T-helper 17 cell (primary cell): ENCODE measurements around the gene SYNDIG1. TPM values are rescaled to one million over a fixed set of nuclear protein-coding genes. Genes with fewer than 3 reads are reported as not detected.
A peak's percentile ranks its signal among the peaks of the same experiment; 100 is the strongest.

Experiments
- ATAC-seq: fragments of 150-1000 bp; cut with Tn5 transposase; 2 replicates; pipeline ENCODE4 v1.10.0; 2021; ENCODE audit warnings: mild to moderate bottlenecking, moderate library complexity
- DNase-seq, 3 donors: peaks; one replicate each; pipeline versions ENCODE4 v3.0.0 to v3.0.0-alpha.2; 2020 to 2021
- H3K9me3 ChIP-seq: one replicate; pipeline ENCODE4 v1.7.0; 2013; ENCODE audit warnings: low read length, mild to moderate bottlenecking; ENCODE audit not compliant: control insufficient read depth, poor library complexity, severe bottlenecking
- H3K27ac Mint-ChIP-seq: one replicate; pipeline ENCODE4 v1.8.0; 2022; ENCODE audit warnings: mild to moderate bottlenecking, moderate library complexity, mixed read lengths
- H3K27me3 Mint-ChIP-seq: one replicate; pipeline ENCODE4 v1.8.0; 2022; ENCODE audit warnings: mixed read lengths
- H3K36me3 Mint-ChIP-seq: one replicate; pipeline ENCODE4 v1.8.0; 2022; ENCODE audit warnings: low read depth, mixed read lengths
- H3K4me1 Mint-ChIP-seq: one replicate; pipeline ENCODE4 v1.8.0; 2022; ENCODE audit warnings: mild to moderate bottlenecking, mixed read lengths
- H3K4me3 Mint-ChIP-seq: one replicate; pipeline ENCODE4 v1.8.0; 2022; ENCODE audit warnings: mild to moderate bottlenecking, moderate library complexity, mixed read lengths
- total RNA-seq, 4 donors: library from RNA in 2 of 4; stranded (reverse) in 2 of 4; gene quantifications; one replicate each; pipeline ENCODE4 v1.2.3 and lab custom pipeline; 2022 to 2026

Gene SYNDIG1
- total RNA-seq, 2 donors from 2014 or later, result not detected

DNA sequence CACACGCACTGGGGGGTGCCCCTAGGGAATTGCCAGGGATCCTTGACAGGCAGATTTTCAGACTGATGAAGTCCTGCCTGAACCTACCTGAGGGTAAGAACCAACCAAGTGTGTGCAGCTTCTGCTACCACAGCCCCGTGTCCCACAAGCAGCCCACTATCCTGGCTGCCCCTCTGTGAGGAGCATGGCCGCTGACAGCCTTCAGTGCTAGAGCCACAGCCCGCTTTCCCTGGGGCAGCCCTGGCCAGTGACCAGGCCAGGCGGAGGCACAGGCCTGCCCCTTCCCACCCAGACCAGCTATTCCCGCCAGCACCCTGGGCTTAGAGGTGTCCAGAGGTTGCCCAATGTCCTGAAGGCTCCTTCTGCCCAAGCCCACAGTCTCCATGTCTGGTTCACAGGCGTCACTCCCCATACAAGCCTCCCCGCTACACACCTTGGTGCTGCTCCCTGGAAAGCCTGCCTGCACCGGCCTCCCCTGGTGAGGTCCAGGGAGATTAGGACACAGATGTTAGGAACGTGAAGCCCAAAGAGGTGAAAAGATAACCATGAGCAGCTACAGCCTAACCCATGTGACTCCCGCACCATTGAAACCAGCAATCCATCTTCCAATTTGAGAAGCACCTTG, 207.0 kb downstream of the SYNDIG1 start:
- Mint-ChIP-seq H3K4me1 (peaks cover 2% of the 10 kb centered on the region), H3K27ac (no peak overlapping the region), H3K4me3 (no peak overlapping the region), H3K27me3 (peaks cover 9% of the 10 kb centered on the region), H3K36me3 (no peaks in the 10 kb centered on the region)
- H3K9me3 ChIP-seq, result no peaks in the 10 kb centered on the region
- ATAC-seq (no peak), DNase-seq (no peak)

DNA sequence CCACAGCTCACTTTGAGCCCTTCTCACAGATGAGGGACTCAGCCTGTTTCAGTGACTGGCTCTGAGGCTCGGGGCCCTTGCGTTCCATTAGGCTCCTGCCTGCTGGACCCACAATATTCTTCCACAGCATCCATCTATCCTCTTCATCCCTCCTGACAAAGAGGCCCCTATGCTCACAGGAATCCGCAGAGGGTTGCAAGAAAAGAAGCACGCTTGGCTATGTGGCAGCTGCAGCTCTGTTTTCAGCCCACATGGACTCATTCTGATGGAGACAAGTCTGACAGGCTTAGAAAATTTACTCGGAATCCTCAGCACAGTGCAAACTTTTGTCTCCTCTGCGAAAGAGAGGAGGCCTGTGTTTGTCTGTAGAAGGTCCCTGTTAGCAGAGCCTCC, 207.5 kb downstream of the SYNDIG1 start:
- H3K36me3 Mint-ChIP-seq, result no peaks in the 10 kb centered on the region
- peaks cover 9% of the 10 kb centered on the region for H3K27me3 Mint-ChIP-seq
- H3K4me1 Mint-ChIP-seq, result peaks cover 2% of the 10 kb centered on the region
- ATAC-seq (no peak), DNase-seq (no peak)
- no peak overlapping the region for H3K27ac Mint-ChIP-seq
- no peaks in the 10 kb centered on the region for H3K9me3 ChIP-seq
- H3K4me3 Mint-ChIP-seq, result no peak overlapping the region

DNA sequence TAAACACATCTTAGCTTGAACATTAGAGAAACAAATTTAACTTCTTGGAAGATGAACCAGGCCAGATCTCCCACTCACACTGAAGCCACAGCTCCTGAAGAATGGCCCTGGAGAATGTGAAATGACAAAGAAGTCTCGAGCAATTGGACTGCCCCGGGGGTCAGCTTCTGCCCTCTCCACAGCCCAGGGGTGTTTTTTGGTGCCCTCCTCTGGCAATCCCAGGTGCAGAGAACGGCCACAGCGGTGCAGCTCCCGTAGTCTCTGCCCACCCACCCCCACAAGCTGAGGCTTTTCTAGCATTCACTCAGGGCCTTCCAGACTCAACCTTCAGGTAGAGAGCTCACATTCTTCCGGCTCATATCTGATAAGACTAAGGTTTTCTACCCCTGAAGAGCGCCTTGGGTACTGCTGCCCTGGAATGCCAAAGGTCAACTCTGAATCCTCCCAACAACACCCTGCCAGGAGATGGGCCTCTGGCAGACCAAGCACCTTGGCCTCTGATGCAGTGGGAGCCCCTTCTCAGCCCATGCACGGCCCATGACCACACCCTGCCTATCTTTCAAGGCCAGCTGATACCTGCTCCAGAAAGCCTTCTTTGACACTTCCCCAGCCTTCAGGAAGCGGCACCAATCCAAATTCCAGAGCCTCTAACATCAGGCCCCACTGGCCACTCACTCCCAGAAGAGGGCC, 208.3 kb downstream of the SYNDIG1 start:
- Mint-ChIP-seq H3K4me1 (peaks cover 2% of the 10 kb centered on the region), H3K27ac (no peak overlapping the region), H3K36me3 (no peaks in the 10 kb centered on the region), H3K4me3 (no peak overlapping the region), H3K27me3 (peaks cover 16% of the 10 kb centered on the region)
- no peak for ATAC-seq
- H3K9me3 ChIP-seq, result no peaks in the 10 kb centered on the region
- no peak for DNase-seq

DNA sequence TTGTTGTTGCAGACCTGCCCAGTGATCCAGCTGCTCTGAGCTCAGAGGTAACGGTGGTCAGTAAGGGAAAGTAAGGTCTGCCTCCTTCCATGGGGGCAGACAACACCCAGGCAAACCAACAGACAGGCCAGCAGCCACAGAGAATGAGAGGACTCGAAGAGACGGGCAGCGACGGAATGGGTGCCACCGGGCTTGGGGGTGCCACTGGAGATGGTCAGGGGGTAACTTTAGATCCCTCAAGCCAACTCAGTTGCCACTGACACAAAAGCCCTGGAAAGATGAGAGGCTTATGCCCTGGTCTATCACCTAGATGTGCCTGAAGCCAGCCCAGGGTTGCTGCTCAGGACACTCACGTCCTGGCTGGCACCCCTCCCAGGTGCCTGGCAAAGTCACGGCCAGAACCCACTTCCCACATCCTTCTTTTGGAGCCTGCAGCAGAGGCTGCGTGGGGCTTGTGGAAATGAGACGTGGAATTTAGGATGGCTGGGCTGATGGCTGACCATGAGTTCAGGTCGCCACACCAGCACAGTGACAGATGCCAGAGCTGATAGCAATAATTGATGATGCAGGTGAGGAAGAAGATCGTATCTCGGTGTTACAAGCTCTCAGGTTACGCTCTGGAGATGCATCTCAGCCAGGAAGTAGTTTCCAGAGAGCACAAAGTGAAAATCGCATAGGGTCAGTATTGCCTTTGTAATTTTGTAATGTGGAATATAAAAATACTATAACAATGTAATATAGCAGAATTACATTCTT, 209.1 kb downstream of the SYNDIG1 start:
- DNase-seq (no peak), ATAC-seq (no peak)
- no peak overlapping the region for H3K27ac Mint-ChIP-seq
- H3K36me3 Mint-ChIP-seq, result no peaks in the 10 kb centered on the region
- peaks cover 2% of the 10 kb centered on the region for H3K4me1 Mint-ChIP-seq
- no peaks in the 10 kb centered on the region for H3K9me3 ChIP-seq
- H3K4me3 Mint-ChIP-seq, result no peak overlapping the region
- H3K27me3 Mint-ChIP-seq, result peaks cover 13% of the 10 kb centered on the region

DNA sequence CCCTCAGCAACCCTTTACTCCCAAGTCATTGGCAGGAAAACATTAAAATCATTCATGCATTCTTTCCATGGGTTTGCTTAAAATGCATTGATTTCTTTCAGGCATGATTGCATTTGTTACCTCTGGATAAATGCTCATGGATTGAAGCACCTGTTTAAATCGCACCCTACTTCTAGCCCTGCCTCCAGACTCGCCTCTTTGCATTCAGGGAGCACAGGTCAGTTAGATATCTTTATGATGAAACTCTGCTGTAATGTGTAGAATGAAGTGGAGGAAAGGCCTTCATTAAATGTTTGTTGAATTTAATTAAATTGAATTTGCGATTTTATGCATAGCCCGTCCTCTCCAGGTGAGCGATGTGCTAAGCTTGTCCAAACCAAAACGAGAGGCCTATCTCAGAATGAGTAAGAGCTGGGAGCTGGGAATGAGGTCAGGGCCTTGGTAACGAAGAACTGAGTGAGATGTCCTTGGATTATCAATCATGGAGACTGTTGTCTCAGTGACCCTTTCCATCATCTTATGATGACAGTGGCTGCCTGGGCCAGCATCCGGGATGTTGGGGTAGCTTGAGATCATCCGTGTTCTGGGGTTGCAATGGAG, 210.1 kb downstream of the SYNDIG1 start:
- ATAC-seq, result no peak
- H3K9me3 ChIP-seq, result no peaks in the 10 kb centered on the region
- H3K27ac Mint-ChIP-seq, result no peak overlapping the region
- H3K4me1 Mint-ChIP-seq, result peaks cover 2% of the 10 kb centered on the region
- H3K4me3 Mint-ChIP-seq, result no peak overlapping the region
- no peaks in the 10 kb centered on the region for H3K36me3 Mint-ChIP-seq
- no peak for DNase-seq
- H3K27me3 Mint-ChIP-seq, result peaks cover 7% of the 10 kb centered on the region

DNA sequence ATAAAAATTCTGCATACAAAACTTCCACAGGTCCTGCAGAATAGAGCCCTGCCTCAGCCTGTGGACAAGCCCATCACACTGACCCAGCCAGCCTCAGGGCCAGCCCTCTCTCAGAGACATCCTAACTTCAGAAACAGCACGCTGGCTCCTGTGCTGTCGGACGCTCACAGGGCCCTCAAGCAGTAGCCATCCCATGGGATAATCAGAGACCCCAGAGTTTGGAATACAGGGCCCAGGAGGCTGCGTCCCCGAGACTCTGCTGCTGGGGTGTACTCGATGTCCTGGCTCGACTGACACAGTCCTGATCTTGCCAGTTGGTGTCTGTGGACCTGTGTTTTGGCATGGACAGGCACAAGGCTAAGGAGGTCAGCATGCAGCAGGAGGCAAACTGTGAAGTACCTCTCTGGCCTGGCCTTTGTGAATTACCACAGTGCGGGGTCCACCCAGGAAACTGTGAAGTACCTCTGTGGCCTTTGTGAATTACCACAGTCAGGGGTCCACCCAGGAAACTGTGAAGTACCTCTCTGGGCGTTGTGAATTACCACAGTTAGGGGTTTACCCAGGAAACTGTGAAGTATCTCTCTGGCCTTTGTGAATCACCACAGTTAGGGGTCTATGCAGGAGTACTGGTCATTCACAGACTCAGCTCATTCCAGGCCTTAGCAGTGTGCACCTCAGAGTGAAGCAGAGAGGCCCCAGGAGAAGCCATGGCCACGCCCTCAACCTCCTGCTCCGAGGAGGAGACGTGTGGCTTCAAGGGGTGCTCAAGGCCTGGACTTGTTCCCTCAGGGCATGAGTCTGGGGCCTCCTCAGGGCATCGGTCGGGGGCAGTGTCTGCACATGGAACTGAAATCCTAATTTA, 212.4 kb downstream of the SYNDIG1 start:
- H3K9me3 ChIP-seq, result no peaks in the 10 kb centered on the region
- Mint-ChIP-seq H3K27me3 (peaks cover 7% of the 10 kb centered on the region), H3K36me3 (no peaks in the 10 kb centered on the region), H3K4me3 (no peak overlapping the region), H3K4me1 (no peaks in the 10 kb centered on the region), H3K27ac (no peak overlapping the region)
- DNase-seq, result no peak
- ATAC-seq, result no peak

DNA sequence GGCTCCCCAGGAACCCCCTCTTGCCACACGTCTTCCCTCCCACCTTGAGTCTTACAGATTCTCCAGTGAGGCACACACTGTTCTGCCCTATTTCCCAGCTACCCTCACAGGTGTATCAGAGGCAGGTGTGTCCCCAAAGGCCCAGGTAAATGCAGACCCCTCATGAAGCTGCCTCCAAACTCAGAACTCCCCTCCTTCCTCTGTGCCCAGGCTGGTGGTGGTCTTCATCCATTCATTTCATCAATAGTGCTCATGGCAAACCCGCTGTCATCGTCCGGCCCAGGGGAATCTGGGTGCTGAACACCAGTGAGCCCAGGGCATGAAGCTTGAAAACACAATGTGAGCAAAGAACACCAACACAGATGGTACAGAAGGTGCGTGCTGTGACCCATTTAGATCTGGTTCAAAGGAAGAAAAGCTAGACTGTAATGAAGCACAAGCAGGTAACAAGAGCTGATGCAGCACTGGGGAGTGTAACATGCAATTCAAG, 213.1 kb downstream of the SYNDIG1 start:
- DNase-seq, result no peak
- Mint-ChIP-seq H3K27ac (no peak overlapping the region), H3K27me3 (peaks cover 7% of the 10 kb centered on the region), H3K4me3 (peak overlapping the region; percentile 15), H3K4me1 (no peaks in the 10 kb centered on the region), H3K36me3 (no peaks in the 10 kb centered on the region)
- no peaks in the 10 kb centered on the region for H3K9me3 ChIP-seq
- ATAC-seq, result no peak

DNA sequence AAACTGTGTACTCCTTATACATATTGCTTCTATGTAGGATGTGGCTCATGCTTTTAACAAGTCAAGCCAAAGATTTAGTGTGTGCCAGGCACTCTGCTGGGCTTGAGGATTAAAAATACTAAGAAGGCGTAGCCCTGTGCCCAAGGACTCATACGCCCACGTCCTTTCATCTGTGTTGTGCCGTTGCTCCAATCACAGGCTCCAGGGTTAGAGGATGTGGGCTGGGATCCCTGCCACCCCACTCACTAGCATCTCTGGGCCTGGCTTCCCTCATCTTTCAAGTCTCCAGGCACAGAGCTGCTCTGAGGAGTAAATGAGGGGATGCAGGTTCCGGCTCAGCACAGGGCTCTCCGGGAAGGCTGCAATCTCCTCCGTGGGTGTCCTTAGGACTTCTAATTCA, 214.2 kb downstream of the SYNDIG1 start:
- DNase-seq, result no peak

DNA sequence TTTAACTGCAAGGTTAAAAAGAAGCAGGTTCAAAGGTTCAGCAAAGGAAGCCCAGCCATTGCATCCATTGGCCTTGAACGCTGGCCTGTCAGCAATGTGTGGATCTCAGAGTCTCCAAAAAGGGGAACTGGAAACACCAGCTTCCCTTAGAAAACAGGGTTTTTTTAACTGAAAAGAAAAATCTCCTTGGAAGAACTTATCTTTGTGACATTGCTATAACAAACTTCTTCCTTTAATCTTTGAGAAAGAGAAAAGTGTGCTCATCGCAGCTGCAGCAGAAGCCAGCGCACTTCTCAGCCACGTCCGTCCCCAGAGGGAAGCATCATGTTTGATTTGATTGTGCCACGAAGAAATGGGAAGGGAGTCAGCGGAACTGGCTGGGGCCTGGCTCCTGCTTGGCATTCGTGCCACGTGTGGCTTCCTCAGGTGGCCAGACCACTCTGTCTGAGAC, 215.0 kb downstream of the SYNDIG1 start:
- H3K4me3 Mint-ChIP-seq, result no peak overlapping the region
- no peaks in the 10 kb centered on the region for H3K36me3 Mint-ChIP-seq
- DNase-seq, result no peak
- H3K27ac Mint-ChIP-seq, result no peak overlapping the region
- H3K4me1 Mint-ChIP-seq, result no peaks in the 10 kb centered on the region
- no peaks in the 10 kb centered on the region for H3K9me3 ChIP-seq
- peaks cover 12% of the 10 kb centered on the region for H3K27me3 Mint-ChIP-seq
- no peak for ATAC-seq

More for the DNA sequence above, 214.2 kb downstream of the SYNDIG1 start:
- H3K9me3 ChIP-seq, result no peaks in the 10 kb centered on the region
- H3K36me3 Mint-ChIP-seq, result no peaks in the 10 kb centered on the region
- ATAC-seq, result no peak
- no peak overlapping the region for H3K4me3 Mint-ChIP-seq
- H3K27ac Mint-ChIP-seq, result no peak overlapping the region
- H3K4me1 Mint-ChIP-seq, result no peaks in the 10 kb centered on the region
- H3K27me3 Mint-ChIP-seq, result peaks cover 7% of the 10 kb centered on the region

DNA sequence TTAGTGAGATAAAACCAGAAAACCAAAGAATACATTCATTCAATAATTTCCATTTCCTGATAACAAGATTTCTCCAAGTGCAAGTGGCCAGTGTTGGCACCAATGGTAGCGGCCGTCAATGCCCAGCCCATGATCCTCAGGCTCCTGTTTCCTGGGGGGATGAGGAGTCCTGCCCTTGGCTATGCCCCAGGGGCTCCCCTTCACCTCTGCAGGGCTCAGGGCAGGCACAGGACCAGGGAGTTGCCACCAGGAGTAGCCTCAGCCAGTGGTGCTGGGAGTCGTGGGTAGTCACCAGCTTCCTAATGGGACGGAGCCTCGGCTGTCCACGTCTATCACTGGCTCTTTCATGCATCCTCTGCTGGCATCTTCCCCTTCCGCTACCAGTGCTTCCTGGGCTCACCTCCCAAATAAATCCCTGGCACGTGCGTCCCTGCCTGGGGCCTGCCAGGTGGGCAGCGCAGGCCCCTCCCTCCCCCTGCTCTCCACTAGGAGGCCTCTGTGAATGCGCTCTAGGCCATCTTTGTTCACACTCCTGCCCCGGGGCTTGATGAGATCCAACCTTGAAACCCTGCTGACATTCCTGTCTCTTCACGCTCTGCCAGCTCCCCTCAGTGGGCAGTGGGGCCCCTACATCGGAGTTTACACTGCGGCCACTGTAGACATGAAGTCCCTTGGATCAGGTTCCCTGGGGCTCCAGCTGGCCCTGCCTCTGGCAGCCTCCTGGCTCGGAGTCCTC, 215.7 kb downstream of the SYNDIG1 start:
- H3K36me3 Mint-ChIP-seq, result no peaks in the 10 kb centered on the region
- no peak overlapping the region for H3K4me3 Mint-ChIP-seq
- peaks cover 12% of the 10 kb centered on the region for H3K27me3 Mint-ChIP-seq
- H3K27ac Mint-ChIP-seq, result no peak overlapping the region
- DNase-seq (no peak), ATAC-seq (no peak)
- no peaks in the 10 kb centered on the region for H3K9me3 ChIP-seq
- H3K4me1 Mint-ChIP-seq, result no peaks in the 10 kb centered on the region

DNA sequence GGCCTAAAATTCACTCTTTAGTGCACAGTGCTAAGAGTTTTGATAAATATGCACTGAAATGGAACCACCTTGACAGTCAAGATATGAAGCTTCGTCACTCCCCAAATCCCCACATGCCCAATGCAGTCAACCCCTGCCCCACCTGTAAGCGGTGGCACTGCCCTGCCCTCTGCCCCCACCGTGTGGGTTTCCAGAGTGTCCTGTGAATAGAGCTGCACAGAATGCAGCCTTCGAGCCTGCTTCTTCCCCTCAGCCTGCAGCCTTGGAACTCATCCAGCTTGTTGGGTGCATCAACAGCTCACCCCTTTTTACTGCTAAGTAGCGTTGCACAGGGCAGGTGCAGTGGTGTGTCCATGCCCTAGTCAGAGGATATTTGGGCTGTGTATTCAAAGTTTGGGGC, 216.3 kb downstream of the SYNDIG1 start:
- H3K4me3 Mint-ChIP-seq, result no peak overlapping the region
- no peak for ATAC-seq
- H3K9me3 ChIP-seq, result no peaks in the 10 kb centered on the region
- H3K27ac Mint-ChIP-seq, result no peak overlapping the region
- H3K4me1 Mint-ChIP-seq, result no peaks in the 10 kb centered on the region
- DNase-seq, result no peak
- H3K36me3 Mint-ChIP-seq, result no peaks in the 10 kb centered on the region
- H3K27me3 Mint-ChIP-seq, result peaks cover 12% of the 10 kb centered on the region

DNA sequence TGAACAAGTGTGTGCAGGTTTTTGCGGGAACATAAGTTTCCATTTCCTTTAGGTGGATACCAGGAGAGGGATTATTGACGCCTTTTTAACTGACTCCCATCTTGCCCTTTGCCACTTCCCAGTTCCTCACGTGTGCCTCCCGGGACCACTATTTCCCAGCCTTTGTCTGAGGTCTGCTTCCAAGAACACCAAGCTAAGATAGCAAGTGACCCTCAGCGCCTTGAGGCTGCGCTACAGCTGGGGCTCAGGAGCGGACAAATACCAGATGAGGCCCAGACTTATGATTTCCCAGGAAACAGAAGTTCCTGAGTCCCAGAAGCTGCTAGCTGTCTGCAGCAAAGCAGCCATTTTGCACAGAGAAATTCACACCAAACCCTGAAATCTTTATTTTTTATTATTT, 216.7 kb downstream of the SYNDIG1 start:
- H3K27me3 Mint-ChIP-seq, result peaks cover 12% of the 10 kb centered on the region
- H3K9me3 ChIP-seq, result no peaks in the 10 kb centered on the region
- no peak overlapping the region for H3K27ac Mint-ChIP-seq
- DNase-seq (no peak), ATAC-seq (no peak)
- no peaks in the 10 kb centered on the region for H3K4me1 Mint-ChIP-seq
- H3K4me3 Mint-ChIP-seq, result no peak overlapping the region
- H3K36me3 Mint-ChIP-seq, result no peaks in the 10 kb centered on the region
